GM19452 (cell line): ENCODE results near the gene IL1RN.

Source experiments
- ATAC-seq: cut with Tn5 transposase; IDR thresholded peaks from one replicate; pipeline ENCODE4 v1.9.1; 2021; ENCODE audit not compliant: unreplicated experiment

IL1RN gene

GRCh38 chr2:113173542-113174375, 46.4 kb downstream of the IL1RN start, which contains the start of gene PSD4:
TSS of gene PSD4 (plus strand) at chr2:113173971. CDS start at chr2:113182457, 8,486 bp downstream.
- peak; percentile 74 for ATAC-seq

- ATAC-seq = no peak
Observed at GRCh38 chr2:113174376-113174750, 47.0 kb downstream of the IL1RN start.

GRCh38 chr2:113175042-113175628, 47.7 kb downstream of the IL1RN start:
- peak; percentile 68 for ATAC-seq

DNA sequence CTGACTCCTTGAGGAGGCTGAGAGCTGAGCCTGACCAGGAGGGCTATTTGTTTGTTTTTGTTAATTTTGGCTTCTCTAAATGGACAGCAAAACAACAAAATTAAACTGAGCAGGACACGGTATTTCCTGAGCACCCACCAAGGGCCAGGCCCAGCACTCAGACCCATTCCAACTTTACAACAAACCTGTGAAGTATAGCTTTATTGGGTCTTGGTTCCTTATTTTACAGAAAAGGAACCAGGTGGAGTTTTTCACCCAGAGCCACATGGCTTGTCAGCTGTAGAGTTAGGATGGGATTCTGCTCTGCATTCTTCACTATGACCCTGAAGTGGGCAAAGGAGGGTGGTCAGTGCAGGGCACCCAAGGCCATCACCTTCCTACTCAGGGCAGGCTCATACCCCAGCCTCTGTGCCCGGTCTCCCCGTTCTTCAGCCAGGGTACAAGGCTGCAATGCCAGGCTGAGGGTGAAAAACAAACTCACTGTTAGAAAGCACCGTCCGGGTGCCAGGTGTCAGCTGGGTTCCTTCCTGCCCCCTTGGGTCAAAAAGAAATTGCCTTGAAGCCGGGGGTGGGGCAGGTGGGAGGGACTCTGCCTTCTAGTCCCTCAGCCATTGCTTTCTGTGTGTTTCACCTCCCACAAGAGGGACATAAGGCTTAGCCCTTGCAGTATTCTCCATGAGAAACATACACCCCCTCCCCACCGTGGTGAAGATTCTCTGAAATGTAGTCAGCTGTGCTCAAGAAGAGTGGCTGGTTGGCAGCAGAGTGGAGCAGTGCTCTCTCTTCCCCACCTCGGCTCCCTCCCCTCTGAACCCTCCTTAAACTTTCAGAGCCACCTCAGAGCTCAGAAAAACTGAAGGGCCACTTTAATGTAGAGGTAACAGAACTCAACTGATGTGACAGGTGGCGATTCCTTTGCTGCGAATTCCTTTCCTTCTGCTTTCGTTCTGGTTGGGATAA, 48.6 kb downstream of the IL1RN start:
- ATAC-seq = no peak

DNA sequence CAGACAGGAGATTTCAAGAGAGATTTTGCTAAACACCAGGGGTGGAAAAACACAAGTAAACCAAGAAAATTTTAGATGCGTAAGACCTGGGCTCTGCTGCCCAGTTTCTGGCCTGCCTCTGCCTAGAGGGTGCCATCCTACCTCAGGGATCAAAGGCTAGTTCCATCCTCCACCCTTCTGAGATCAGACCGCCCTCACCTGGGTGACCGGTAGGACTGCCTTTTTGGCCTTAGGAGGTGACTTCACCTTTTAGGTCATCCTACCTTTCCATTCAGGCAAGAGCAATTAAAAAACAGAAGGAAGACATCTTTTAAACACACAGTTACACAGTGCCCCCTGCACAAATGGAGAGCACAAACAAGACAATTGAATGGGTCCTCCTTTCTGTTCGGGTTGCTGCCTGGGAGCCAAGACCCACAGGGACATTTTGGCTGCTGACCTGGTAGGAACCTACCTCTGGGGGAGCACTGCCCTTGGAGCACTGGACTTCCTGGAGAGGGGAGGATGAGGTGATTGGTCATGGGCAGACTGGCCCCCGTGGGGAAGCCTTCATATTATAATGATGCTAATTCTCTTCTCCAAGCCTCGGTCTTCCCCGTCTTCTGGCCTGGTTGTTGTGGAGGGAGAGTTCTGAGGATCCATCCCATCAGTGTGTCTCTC, 49.4 kb downstream of the IL1RN start:
- ATAC-seq = no peak

GRCh38 chr2:113178069-113178746, 50.8 kb downstream of the IL1RN start:
- ATAC-seq = no peak

DNA sequence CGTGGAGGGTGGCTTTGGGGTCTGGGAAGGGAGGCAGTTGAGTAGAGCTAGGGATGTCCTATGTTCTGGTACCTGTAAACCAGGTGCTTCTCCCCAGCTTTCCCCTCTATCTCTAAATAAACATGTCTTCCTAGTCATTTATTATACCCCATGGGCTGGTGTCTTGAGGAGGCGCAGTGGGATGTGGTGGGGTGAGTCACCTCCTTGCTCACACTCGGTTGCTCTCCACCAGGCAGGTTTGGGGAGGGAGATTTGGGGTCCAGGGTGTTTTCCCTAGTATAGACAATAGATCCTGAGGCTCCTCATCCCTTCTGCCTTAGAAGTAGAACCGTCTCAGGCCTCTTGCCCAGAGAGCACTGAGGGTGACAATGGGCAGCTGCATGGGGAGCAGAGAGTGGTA, 51.5 kb downstream of the IL1RN start:
- no peak for ATAC-seq

GRCh38 chr2:113179446-113180045, 52.1 kb downstream of the IL1RN start:
- no peak for ATAC-seq

DNA sequence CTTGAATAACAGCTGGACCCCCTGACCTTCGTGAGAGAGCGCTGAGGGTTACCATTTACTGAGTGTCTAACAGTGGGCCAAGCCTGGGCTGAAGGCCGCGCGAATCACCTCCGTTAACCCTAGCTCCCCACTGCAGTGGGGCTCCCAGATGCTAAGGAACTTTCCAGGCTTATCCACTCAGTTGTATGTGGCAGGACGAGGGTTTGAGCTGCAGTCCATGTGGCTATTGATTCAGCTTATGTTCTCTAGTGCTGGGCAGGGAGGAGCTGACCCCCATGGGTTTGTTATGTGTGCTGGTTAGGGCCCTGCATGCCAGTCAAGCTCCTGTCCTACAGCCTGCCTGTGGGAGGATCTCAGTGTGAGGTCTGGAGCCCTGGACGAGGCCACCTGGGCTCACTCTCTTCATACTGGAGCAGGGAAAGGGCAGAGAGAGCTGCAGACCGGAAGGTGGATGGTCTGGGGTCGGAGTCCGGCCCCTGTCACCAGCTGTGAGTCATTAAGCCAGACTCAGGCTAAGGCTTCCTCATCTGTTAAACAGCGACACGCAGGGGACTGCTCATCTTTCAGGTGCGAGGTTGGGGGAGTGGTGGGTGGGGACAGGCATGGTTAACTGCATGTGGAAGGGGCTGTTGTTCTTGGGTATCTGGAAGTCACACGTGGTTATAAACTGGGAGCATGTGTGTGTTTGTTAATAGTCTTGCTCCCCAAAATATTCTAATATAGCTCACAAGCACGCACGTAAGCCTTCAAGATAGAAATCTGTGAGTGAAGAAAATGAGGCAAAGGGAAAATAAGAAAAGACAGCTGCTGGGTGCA, 52.9 kb downstream of the IL1RN start:
- ATAC-seq = no peak

GRCh38 chr2:113181258-113182051, 54.1 kb downstream of the IL1RN start:
- no peak for ATAC-seq

GRCh38 chr2:113182471-113183260, 55.3 kb downstream of the IL1RN start:
- no peak for ATAC-seq

DNA sequence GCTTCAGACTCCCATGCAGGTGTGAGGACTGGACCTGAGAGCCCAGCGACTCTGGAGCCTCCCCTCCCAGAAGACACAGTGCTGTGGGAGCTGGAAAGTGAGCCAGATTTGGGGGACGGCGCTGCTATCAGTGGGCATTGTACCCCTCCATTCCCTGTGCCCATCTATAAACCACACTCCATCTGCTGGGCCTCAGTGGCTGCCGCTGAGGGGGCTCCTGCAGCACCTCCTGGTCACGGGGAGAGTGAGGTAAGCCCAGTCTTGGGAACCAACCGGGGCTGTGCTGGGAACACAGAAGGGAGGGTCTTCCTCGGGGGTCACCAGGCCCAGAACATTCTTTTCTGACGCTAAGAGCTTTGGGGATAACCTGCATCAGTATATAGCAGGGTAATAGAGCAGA, 55.9 kb downstream of the IL1RN start:
- no peak for ATAC-seq
